Right kidney (tissue), 1 donor: ENCODE measurements around the gene ATRN.
"Not testable (repeated sequence)": the region's sequence is repeated elsewhere in the genome, so short reads cannot be mapped to it uniquely, and the experiment has no call there.

Experiments used
- DNase-seq: peaks from one replicate; pipeline ENCODE4 v3.0.0-alpha.2; 2016

The ATRN gene

DNA sequence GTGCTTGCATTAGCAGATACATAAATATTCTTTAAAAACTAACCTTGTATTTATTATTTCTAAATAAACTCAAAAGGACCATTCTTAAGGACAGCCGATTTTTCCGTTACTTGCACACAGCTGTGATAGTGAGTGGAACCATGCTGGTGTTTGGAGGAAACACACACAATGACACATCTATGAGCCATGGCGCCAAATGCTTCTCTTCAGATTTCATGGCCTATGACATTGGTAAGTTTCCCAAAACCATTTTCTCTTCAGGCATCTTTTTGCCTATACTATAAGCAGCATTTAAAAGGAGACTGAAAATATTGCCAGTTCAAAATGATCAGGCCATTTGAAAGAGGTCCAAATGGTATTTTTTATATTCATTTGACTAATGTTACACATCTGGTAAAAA lies 92.3 kb downstream of the ATRN start:
- DNase-seq, result no peak

DNA sequence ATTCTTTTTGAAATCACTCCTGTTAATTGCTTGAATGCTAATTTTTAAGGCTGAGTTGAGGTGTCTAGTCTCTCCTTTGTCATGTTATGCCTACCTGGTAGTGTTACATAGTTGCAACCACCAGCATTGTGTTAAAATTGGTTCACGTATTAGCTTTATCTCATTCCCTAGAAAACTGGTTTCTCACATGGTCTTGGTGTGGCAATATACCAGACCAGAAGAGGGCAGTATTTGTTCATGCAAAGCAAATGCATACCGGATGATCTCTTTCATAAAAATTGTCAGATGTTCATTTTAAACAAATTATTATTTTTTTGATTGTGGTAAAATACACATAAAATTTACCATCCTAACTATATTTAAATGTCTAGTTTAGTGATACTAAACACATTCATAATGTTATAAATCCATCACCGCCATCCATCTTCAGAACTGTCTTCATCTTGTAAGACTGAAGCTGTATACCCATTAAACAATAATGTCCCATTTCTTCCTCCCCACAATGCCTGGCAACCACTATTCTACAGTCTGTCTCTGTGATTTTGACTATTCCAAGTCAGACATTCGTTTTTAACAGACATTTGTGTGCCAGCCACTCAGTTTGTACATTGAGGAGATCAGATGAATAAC lies 92.8 kb downstream of the ATRN start:
- DNase-seq, result no peak

DNA sequence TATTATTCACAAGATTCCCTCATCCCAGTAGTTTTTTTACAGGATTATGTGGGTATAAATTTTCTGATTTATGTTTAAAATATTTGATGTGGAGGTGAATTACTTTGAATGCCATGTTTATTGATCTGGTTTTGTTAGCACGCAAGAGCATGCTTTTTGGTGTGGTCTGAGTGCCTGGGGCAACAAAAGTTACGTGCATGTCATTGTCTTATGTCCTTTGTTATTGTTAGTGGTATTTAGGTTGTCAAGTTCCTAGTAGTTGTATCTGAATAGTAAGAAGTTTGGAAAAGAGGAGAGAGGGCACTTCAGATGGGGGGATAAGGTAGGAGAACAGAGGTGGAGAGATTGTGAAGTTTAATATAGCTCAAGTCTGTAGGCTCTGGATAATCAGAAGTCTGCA lies 95.0 kb downstream of the ATRN start:
- DNase-seq, result no peak

DNA sequence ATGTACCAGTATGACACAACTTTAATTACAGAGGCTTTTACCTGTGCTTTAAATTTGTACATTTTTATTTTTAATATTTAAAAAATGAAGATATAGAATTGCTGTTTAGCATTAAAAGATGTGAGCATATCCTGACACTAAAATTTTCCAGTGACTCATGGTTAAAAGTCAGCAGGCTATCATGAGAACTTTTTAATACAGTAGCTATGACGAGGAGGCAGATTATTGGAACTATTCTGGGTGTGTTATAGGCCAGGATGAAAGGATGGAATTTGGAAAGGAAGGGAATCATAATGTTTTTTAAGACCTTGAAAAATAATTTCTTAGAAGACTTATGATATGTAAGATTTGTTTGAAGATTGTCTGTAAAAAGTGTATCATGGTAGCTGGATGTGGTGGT lies 101.3 kb downstream of the ATRN start:
- no peak for DNase-seq

DNA sequence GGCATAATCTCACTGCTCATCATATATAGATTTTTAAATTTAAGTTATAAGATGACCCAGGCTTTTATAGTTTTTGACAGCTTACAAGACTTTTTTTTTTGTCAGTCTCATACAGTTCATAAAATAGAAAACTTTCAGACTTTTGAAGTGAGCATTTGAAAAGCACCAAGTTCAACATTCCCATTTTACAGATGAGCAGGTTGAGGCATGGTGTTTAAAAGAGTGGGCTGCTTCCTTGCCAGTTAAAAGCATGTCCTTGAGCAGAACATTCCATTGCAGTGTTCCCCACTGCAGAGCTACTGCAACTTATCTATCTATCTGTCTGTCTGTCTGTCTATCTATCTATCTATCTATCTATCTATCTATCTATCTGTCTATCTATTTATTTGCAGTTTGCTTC lies 105.5 kb downstream of the ATRN start:
- DNase-seq, result no peak

DNA sequence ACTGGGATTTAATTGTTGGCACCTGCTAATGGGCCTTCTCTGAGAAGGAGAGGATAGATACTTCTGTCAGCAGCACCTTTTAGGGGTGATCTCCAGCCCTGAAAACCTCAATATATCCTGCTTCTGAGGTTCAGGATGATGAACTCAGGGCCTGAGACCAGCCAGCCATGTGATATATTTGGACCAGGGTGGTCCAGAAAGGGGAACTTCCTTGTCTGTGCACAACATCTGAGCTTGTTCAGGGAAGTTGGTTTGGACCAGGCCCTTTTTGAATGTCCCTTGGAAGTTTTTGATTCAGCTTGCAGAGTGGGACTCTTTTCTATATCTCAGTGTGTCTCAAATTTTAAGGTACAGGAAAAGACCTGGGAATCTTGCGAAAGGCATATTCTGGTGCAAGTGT lies 106.5 kb downstream of the ATRN start:
- no peak for DNase-seq

DNA sequence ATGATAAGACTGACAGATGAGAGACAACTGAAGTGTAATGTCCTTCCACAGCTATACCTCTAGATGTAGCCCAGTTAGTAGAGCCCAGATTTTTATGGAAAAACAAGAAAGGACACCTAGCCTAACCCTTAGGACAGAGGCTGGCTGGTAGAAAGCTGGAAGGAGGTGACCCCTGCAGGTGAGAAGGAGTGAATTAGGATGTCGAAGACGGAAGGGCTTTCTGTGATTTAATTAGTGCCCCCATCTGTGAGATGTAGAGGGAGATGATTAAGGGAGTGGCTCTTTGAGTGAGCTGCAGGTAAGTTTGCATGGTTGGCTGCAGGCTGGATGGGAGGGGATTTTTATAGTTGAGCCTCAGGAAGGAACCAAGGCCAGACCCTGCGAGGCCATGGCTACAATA lies 109.6 kb downstream of the ATRN start:
- no peak for DNase-seq

DNA sequence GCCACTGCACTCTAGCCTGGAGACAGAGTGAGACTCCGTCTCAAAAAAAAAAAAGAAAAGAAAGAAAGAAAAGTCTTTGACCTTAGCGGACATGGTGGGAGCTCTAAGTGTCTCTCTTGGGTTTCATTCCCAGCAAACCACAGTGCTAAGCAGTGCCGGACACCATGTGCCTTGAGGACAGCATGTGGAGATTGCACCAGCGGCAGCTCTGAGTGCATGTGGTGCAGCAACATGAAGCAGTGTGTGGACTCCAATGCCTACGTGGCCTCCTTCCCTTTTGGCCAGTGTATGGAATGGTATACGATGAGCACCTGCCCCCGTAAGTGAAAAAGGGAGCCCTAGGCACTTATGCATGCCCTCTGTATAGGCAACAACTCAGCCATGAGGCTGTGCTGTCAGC lies 112.9 kb downstream of the ATRN start:
- no peak for DNase-seq

- DNase-seq, result no peak
Observed at GRCh38 chr20:3586093-3586492, 115.3 kb downstream of the ATRN start.

- DNase-seq, result no peak
Observed at GRCh38 chr20:3590164-3590563, 119.3 kb downstream of the ATRN start.

DNA sequence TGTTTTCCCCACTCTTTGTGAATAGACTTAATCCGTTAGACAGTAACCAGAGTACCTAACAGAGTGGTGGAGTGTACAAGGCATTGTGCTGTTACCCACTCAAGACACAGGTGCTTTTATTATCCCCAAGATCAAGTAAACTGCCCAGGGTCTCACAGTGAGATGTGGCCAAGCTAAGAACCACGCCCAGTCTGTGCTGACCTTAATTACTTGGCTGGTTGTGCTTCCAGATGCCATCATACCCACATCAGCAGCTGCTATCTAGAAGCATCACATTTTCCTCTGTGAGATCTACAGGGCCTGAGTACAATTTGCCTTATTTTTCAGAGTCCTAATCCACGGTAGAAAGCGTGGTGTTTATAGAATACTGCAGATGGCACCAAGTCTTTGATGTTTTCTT lies 122.1 kb downstream of the ATRN start:
- DNase-seq, result no peak

DNA sequence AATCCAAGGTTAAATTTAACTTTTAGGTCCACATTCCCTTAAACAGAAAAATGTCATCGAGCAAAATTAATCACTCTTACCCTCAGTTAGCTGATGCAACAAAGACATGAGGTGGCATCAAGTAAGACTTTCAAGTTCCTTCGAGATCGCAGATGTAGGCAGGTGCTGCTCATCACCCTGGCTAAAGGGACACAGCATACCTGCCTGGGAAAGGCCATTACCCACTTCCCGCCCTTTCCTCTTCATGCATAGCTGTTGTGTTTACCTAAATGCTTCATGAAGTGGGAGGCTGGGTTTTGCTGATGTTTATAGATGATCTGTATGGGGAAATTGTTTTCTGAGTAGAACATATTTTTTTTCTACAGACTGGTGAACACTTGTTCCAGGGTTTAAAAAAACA lies 124.7 kb downstream of the ATRN start:
- DNase-seq, result no peak

DNA sequence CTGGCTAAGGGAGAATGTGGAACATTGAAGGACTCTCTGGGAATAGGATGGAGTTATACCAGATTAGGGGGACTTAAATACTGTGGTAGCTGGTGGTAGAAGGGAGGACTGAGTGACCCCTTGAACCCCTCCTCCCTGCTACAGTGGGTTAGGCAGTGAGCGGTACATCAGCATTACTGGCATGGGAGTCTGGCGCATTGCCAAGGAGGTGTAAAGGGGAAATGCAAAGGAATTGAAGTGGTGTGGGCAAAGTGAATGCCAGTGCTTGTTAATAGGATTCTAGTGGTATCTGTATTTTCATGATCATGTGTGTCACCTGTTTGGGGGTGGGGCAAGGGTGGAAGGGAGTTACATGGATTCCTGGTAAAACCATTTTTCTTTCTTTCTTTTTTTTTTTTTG lies 132.3 kb downstream of the ATRN start:
- DNase-seq, result no peak

DNA sequence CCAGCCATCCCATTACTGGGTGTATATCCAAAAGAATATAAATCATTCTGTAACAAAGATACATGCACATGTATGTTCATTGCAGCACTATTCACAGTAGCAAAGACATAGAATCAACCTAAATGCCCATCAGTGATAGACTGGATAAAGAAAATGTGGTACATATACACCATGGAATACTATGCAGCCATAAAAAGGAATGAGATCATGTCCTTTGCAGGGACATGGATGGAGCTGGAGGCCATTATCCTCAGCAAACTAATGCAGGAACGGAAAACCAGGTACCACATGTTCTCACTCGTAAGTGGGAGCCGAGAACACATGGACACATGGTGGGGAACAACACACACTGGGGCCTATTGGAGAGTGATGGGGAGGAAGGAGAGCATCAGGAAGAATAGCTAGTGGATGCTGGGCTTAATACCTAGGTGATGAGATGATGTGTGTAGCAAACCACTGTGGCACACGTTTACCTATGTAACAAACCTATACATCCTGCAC lies 134.6 kb downstream of the ATRN start:
- DNase-seq, result not testable (repeated sequence)

GRCh38 chr20:3606021-3606420 lies 135.2 kb downstream of the ATRN start:
- DNase-seq, result no peak

GRCh38 chr20:3611901-3612300 lies 141.1 kb downstream of the ATRN start:
- no peak for DNase-seq

- no peak for DNase-seq
Observed at GRCh38 chr20:3612795-3613572, 142.2 kb downstream of the ATRN start.

GRCh38 chr20:3613821-3614440 lies 143.1 kb downstream of the ATRN start:
- DNase-seq, result no peak

DNA sequence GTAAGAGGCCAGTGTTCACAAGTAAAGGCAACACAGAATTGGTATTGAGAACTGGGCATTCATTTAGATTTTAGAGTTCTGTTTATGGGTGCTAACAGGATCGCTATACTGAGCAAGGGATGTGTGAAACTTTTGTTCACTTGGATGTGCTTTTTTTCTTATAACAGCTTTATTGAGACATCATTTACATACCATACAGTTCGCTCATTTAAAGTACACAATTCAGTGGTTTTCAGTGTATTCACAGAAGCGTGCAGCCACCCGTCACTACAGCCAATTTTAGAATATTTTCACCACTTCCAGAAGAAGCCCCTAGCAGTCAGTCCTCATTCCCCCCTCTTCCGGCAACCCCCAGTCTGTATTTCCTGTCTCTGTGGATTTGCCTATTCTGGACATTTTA lies 143.6 kb downstream of the ATRN start:
- DNase-seq, result no peak

DNA sequence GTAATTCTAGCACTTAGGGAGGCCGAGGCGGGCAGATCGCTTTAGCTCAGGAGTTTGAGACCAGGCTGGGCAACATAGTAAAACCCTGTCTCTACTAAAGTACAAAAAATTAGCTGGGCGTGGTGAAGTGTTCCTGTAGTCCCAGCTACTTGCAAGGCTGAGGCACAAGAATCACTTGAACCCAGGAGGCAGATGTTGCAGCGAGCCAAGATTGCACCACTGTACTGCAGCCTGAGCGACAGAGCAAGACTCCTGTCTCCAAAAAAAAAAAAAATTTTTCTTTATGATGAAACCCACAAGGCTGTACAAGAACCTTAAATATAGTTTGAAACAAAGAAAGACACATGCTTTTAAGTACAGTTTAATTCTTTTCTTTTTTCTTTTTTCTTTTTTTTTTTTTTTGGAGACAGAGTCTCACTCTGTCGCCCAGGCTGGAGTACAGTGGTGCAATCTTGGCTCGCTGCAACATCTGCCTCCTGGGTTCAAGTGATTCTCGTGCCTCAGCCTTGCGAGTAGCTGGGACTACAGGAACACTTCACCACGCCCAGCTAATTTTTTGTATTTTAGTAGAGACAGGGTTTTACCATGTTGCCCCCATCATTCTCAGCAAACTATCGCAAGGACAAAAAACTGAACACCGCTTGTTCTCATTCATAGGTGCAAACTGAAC lies 144.5 kb downstream of the ATRN start:
- DNase-seq, result not testable (repeated sequence)

DNA sequence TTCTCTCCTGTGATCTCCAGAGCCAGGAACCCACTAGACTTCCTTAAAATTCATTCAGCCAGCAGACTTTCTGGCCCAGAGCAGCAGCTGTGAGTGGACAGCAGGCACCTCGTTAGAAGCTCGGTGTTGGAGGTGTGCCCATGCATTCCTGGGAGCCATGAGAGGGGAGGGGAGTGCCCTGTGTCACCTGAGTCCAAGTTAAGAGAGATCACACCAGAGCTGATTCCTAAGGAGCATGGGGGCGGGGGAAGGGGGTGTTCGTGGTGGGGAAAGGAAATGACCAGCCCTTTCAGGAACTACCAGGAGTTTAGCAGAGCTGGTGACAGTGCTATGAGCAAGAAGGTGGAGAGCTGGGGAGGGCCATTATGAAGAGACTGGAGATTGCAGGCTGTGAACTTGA lies 145.4 kb downstream of the ATRN start:
- no peak for DNase-seq

DNA sequence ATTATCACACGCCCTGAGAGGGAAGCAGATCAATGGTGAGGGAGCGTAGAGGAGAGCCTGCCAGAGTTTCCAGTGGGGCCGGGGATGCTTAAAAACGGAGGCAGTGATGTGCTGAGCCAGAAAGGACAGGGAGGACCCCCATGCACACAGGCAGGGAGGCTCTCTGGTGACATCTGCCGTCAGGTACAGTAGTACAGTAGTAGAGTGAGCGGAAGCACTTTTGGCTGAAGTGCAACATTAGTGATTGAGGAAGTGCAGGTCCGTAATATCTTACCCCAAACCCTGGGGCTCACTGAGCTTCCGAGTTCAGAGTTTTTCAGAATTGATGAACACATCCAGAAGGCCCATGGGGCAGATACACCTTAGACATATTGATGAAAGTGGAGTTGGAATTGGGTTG lies 150.3 kb downstream of the ATRN start:
- DNase-seq, result no peak

DNA sequence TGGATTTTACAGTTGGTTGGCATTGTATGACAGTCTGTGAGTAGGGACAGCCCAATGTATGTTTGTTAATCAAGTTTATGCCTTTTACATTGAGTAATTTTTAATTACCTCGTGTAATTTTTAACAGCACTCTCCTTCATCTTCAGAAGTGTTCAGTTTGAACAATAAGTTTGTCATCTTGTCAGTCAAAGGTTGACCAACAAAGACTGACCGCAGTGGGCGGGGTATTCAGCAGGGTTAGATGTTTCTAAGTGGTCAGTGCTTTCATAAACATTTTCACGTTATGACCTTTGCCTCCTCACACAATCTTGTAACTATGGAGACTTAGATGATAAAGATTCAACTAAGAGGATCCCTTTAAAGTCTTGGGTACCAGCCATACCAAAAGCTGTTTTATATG lies 151.6 kb downstream of the ATRN start:
- no peak for DNase-seq
